Metanephros (tissue), 1 donor: ENCODE measurements around the gene RESF1. TPM values are rescaled to one million over a fixed set of nuclear protein-coding genes. Genes with fewer than 3 reads are reported as not detected.

Experiments
- total RNA-seq: library from RNA; depleted of rRNA; stranded (reverse); fragments of >200 nt; gene quantifications from one replicate; pipeline ENCODE4 v1.2.3, GENCODE V29; 2014

RESF1 gene, protein sequence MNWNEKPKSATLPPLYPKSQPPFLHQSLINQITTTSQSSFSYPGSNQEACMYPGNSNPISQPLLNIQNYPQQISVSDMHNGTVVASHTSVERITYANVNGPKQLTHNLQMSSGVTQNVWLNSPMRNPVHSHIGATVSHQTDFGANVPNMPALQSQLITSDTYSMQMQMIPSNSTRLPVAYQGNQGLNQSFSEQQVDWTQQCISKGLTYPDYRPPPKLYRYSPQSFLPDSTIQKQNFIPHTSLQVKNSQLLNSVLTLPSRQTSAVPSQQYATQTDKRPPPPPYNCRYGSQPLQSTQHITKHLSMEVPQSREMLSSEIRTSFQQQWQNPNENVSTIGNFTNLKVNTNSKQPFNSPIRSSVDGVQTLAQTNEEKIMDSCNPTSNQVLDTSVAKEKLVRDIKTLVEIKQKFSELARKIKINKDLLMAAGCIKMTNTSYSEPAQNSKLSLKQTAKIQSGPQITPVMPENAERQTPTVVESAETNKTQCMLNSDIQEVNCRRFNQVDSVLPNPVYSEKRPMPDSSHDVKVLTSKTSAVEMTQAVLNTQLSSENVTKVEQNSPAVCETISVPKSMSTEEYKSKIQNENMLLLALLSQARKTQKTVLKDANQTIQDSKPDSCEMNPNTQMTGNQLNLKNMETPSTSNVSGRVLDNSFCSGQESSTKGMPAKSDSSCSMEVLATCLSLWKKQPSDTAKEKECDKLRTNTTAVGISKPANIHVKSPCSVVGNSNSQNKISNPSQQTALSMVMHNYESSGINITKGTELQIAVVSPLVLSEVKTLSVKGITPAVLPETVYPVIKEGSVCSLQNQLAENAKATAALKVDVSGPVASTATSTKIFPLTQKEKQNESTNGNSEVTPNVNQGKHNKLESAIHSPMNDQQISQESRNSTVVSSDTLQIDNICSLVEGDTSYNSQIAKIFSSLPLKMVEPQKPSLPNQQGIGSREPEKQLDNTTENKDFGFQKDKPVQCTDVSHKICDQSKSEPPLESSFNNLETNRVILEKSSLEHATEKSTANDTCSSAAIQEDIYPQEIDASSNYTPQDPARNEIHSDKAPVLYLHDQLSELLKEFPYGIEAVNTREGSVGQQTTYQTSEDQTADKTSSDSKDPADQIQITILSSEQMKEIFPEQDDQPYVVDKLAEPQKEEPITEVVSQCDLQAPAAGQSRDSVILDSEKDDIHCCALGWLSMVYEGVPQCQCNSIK (N-terminal part only)
- total RNA-seq, result 39.3 TPM

DNA sequence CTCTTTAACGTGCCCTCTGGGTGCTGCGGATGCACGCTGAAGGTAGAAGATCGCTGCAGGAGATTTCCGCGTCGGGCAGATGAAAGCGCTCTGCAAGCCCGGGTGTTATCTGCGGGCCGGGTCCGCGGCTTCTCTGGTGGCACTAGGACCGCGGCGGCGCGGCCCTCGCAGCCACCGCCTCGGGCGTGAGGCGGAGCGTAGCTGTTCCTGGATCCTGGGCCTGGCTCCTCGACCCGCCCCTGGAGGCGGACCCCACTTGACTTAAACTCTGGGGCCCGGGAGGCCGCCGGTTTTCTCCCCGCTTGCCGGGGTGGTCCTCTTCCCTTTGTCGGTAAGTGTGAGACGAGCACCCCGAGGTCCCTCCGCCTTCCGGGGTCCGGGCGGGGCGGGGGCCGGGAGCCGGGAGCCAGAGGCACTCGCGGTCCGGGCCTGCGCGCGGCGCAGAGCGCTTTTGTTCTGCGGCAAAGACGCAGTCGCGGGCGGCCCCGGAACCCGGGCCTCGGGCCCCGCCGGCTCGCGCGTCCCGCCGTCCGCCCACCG, at the start of gene RESF1:
Gene RESF1 (plus strand): TSS at position 255 of the 540 bp plus-strand sequence. CDS start 21,541 bp downstream, outside the sequence.

Other genes with a start within 250 kb of the RESF1 start
- gene AMN1, start 230.4 kb upstream of the RESF1 start, total RNA-seq, result 21.3 TPM
- 29.7 TPM for gene BICD1, start 147.4 kb downstream of the RESF1 start, total RNA-seq